WTC11 (cell line): Measurements from ENCODE around the gene CLDN6. TPM values are rescaled to one million over a fixed set of nuclear protein-coding genes. Genes with fewer than 3 reads are reported as not detected.

Source experiments
- ATF1 ChIP-seq: sonication (generic); formaldehyde crosslinking; IDR thresholded peaks from 2 replicates; pipeline ENCODE4 v1.8.1; 2023; ENCODE audit warnings: mild to moderate bottlenecking, moderate library complexity, missing genetic modification reagents
- ATF3 ChIP-seq: sonication (generic); formaldehyde crosslinking; conservative IDR thresholded peaks from 2 replicates; pipeline ENCODE4 v1.8.1; 2022; ENCODE audit warnings: mild to moderate bottlenecking, missing genetic modification reagents
- CTCF ChIP-seq: fragments of 200-600 bp; IDR thresholded peaks from 2 replicates; pipeline ENCODE4 v1.8.0; 2022; ENCODE audit warnings: antibody characterized with exemption
- E2F1 ChIP-seq: sonication (generic); formaldehyde crosslinking; IDR thresholded peaks from 2 replicates; pipeline ENCODE4 v1.8.0; 2022; ENCODE audit warnings: mild to moderate bottlenecking, missing genetic modification reagents
- ELF4 ChIP-seq: sonication (generic); formaldehyde crosslinking; IDR thresholded peaks from 2 replicates; pipeline ENCODE4 v1.8.1; 2022; ENCODE audit warnings: low read depth, mild to moderate bottlenecking, moderate library complexity, missing genetic modification reagents
- ESRRA ChIP-seq: sonication (generic); formaldehyde crosslinking; IDR thresholded peaks from 2 replicates; pipeline ENCODE4 v1.8.1; 2022; ENCODE audit warnings: mild to moderate bottlenecking, missing genetic modification reagents, borderline replicate concordance
- GABPB1 ChIP-seq: sonication (generic); formaldehyde crosslinking; IDR thresholded peaks from 2 replicates; pipeline ENCODE4 v1.8.1; 2023; ENCODE audit warnings: mild to moderate bottlenecking, missing genetic modification reagents
- IRF2 ChIP-seq: sonication (generic); formaldehyde crosslinking; IDR thresholded peaks from 2 replicates; pipeline ENCODE4 v1.8.0; 2022; ENCODE audit warnings: low read depth, missing genetic modification reagents, borderline replicate concordance
- JUN ChIP-seq: sonication (generic); formaldehyde crosslinking; IDR thresholded peaks from 2 replicates; pipeline ENCODE4 v1.8.0; 2023; ENCODE audit warnings: mild to moderate bottlenecking, missing genetic modification reagents
- KAT7 ChIP-seq: sonication (generic); formaldehyde crosslinking; IDR thresholded peaks from 2 replicates; pipeline ENCODE4 v1.8.1; 2023; ENCODE audit warnings: missing genetic modification reagents, mild to moderate bottlenecking, borderline replicate concordance
- MAX ChIP-seq: sonication (generic); formaldehyde crosslinking; IDR thresholded peaks from 2 replicates; pipeline ENCODE4 v1.8.0; 2022; ENCODE audit warnings: mild to moderate bottlenecking, missing genetic modification reagents
- MXD4 ChIP-seq: fragments of 250-450 bp; sonication (Bioruptor Pico); IDR thresholded peaks from 2 replicates; pipeline ENCODE4 v1.8.0; 2021; ENCODE audit warnings: mild to moderate bottlenecking, moderate library complexity, borderline replicate concordance
- NFE2L1 ChIP-seq: sonication (generic); formaldehyde crosslinking; IDR thresholded peaks from 2 replicates; pipeline ENCODE4 v1.8.1; 2023; ENCODE audit warnings: missing genetic modification reagents
- OVOL2 ChIP-seq: fragments of 250-450 bp; sonication (Bioruptor Pico); IDR thresholded peaks from 2 replicates; pipeline ENCODE4 v1.9.0; 2021; ENCODE audit warnings: mild to moderate bottlenecking, borderline replicate concordance
- RORB ChIP-seq: fragments of 250-450 bp; sonication (Bioruptor Pico); IDR thresholded peaks from 2 replicates; pipeline ENCODE4 v1.9.0; 2021; ENCODE audit warnings: mild to moderate bottlenecking
- SMAD3 ChIP-seq: sonication (generic); formaldehyde crosslinking; IDR thresholded peaks from 2 replicates; pipeline ENCODE4 v1.8.0; 2022; ENCODE audit warnings: missing genetic modification reagents, mild to moderate bottlenecking, borderline replicate concordance
- SOX15 ChIP-seq: fragments of 250-450 bp; sonication (Bioruptor Pico); IDR thresholded peaks from 2 replicates; pipeline ENCODE4 v1.9.0; 2021; ENCODE audit warnings: mild to moderate bottlenecking
- SP1 ChIP-seq: sonication (generic); formaldehyde crosslinking; conservative IDR thresholded peaks from 2 replicates; pipeline ENCODE4 v1.8.1; 2022; ENCODE audit warnings: missing genetic modification reagents
- TEAD4 ChIP-seq: sonication (generic); formaldehyde crosslinking; IDR thresholded peaks from 2 replicates; pipeline ENCODE4 v1.8.0; 2022; ENCODE audit warnings: mild to moderate bottlenecking, missing genetic modification reagents
- USF1 ChIP-seq: sonication (generic); formaldehyde crosslinking; IDR thresholded peaks from 2 replicates; pipeline ENCODE4 v1.8.0; 2022; ENCODE audit warnings: mild to moderate bottlenecking, missing genetic modification reagents
- ZBTB21 ChIP-seq: sonication (generic); formaldehyde crosslinking; IDR thresholded peaks from 2 replicates; pipeline ENCODE4 v1.8.1; 2023; ENCODE audit warnings: mild to moderate bottlenecking, missing genetic modification reagents, borderline replicate concordance
- ZMAT4 ChIP-seq: fragments of 250-450 bp; sonication (Bioruptor Pico); IDR thresholded peaks from 2 replicates; pipeline ENCODE4 v1.9.0; 2021; ENCODE audit warnings: mild to moderate bottlenecking
- ZNF138 ChIP-seq: sonication (generic); formaldehyde crosslinking; conservative IDR thresholded peaks from 2 replicates; pipeline ENCODE4 v1.8.1; 2022; ENCODE audit warnings: mild to moderate bottlenecking, moderate library complexity, missing genetic modification reagents
- ZNF232 ChIP-seq: sonication (generic); formaldehyde crosslinking; IDR thresholded peaks from 2 replicates; pipeline ENCODE4 v1.8.0; 2022; ENCODE audit warnings: mild to moderate bottlenecking, missing genetic modification reagents
- ZNF263 ChIP-seq: sonication (generic); formaldehyde crosslinking; IDR thresholded peaks from 2 replicates; pipeline ENCODE4 v1.8.1; 2022; ENCODE audit warnings: low read depth, mild to moderate bottlenecking, moderate library complexity, missing genetic modification reagents
- ZNF396 ChIP-seq: fragments of 250-450 bp; sonication (Bioruptor Pico); IDR thresholded peaks from 2 replicates; pipeline ENCODE4 v1.8.0; 2021; ENCODE audit warnings: mild to moderate bottlenecking, moderate library complexity, borderline replicate concordance
- ZNF416 ChIP-seq: fragments of 250-450 bp; sonication (Bioruptor Pico); IDR thresholded peaks from 2 replicates; pipeline ENCODE4 v1.9.0; 2021; ENCODE audit warnings: mild to moderate bottlenecking, inconsistent platforms
- ZNF532 ChIP-seq: fragments of 250-450 bp; sonication (Bioruptor Pico); IDR thresholded peaks from 2 replicates; pipeline ENCODE4 v1.9.0; 2021; ENCODE audit warnings: mild to moderate bottlenecking, borderline replicate concordance
- ZNF671 ChIP-seq: fragments of 250-450 bp; sonication (Bioruptor Pico); IDR thresholded peaks from 2 replicates; pipeline ENCODE4 v1.8.0; 2021; ENCODE audit warnings: mild to moderate bottlenecking
- ZSCAN18 ChIP-seq: fragments of 250-450 bp; sonication (Bioruptor Pico); IDR thresholded peaks from 2 replicates; pipeline ENCODE4 v2.1.2; 2022; ENCODE audit warnings: mild to moderate bottlenecking, moderate library complexity
- total RNA-seq: library from RNA; stranded (reverse); gene quantifications from 3 replicates; pipeline ENCODE4 v1.2.3, GENCODE V29; 2021

CLDN6 gene
- total RNA-seq, 1 experiment from 2014 or later = 746 TPM

GRCh38 chr16:3023669-3024478 lies 5.9 kb upstream of the CLDN6 start, which contains the start of the genes HCFC1R1 and THOC6 (continued):
- TF ChIP-seq MAX (CRISPR knock-in tag) = peak; percentile 87
- TF ChIP-seq ZMAT4 (CRISPR knock-in tag) = peak; percentile 75
- no peak for TF ChIP-seq MXD4
- TF ChIP-seq ZNF416 = peak; percentile 88; the same call in 1 of the 2 replicates
- TF ChIP-seq ZNF396 = no peak
- no peak for TF ChIP-seq JUN (CRISPR knock-in tag)
- TF ChIP-seq ESRRA = no peak
- TF ChIP-seq ZNF138 (CRISPR knock-in tag) = no peak
- TF ChIP-seq CTCF = no peak
- TF ChIP-seq ZNF532 (CRISPR knock-in tag) = no peak; the same call in 1 of the 2 replicates
- TF ChIP-seq ATF3 (CRISPR knock-in tag) = no peak
- no peak for TF ChIP-seq ZNF232 (CRISPR knock-in tag)
- no peak for TF ChIP-seq SMAD3 (CRISPR knock-in tag)
- TF ChIP-seq E2F1 = no peak
- peak; percentile 98 for TF ChIP-seq USF1 (CRISPR knock-in tag)
- TF ChIP-seq ZSCAN18 (CRISPR knock-in tag) = no peak
- TF ChIP-seq NFE2L1 (CRISPR knock-in tag) = no peak
- TF ChIP-seq SP1 (CRISPR knock-in tag) = peak; percentile 92
- TF ChIP-seq GABPB1 (CRISPR knock-in tag) = peak; percentile 94
- TF ChIP-seq TEAD4 (CRISPR knock-in tag) = peak; percentile 72; the same call in 1 of the 2 replicates
- TF ChIP-seq ZNF671 (CRISPR knock-in tag) = peak; percentile 83; the same call in 1 of the 2 replicates
- no peak for TF ChIP-seq ELF4
- no peak for TF ChIP-seq SOX15 (CRISPR knock-in tag)
- no peak for TF ChIP-seq RORB (CRISPR knock-in tag)
- TF ChIP-seq ATF1 (CRISPR knock-in tag) = no peak
- TF ChIP-seq ZBTB21 (CRISPR knock-in tag) = no peak; the same call in 1 of the 2 replicates
- TF ChIP-seq ZNF263 (CRISPR knock-in tag) = 0 out of 2 replicates have a peak, but pooled peaks have one; percentile 13
- TF ChIP-seq KAT7 (CRISPR knock-in tag) = no peak
- no peak for TF ChIP-seq OVOL2 (CRISPR knock-in tag)
- TF ChIP-seq IRF2 = no peak
